Activated CD8-positive, alpha-beta T cell treated with anti-CD3 and anti-CD28 coated beads for 36 hours (primary cell): ENCODE data around the gene LPAR2. TPM values are rescaled to one million over a fixed set of nuclear protein-coding genes. Genes with fewer than 3 reads are reported as not detected.

Source experiments
- ATAC-seq: fragments of 200-7000 bp; cut with Tn5 transposase; one replicate; pipeline ENCODE4 v1.10.0; 2021; ENCODE audit warnings: mild to moderate bottlenecking, moderate library complexity
- CTCF ChIA-PET: fragments of 350-600 bp; sonication (Branson Sonifier 250); formaldehyde crosslinking; loops from one replicate; lab custom pipeline; 2021; ENCODE audit warnings: antibody characterized with exemption; lab: Charles Lee
- POLR2A ChIA-PET: fragments of 350-600 bp; sonication (Branson Sonifier 250); formaldehyde crosslinking; loops from one replicate; lab custom pipeline; 2021; ENCODE audit warnings: antibody characterized with exemption; lab: Charles Lee
- DNase-seq: peaks from one replicate; pipeline ENCODE4 v3.0.0-alpha.2; 2020
- H3K27ac Mint-ChIP-seq: one replicate; pipeline ENCODE4 v1.8.0; 2021; ENCODE audit warnings: mild to moderate bottlenecking, mixed read lengths
- H3K27me3 Mint-ChIP-seq: one replicate; pipeline ENCODE4 v1.8.0; 2021; ENCODE audit warnings: mixed read lengths
- H3K36me3 Mint-ChIP-seq: one replicate; pipeline ENCODE4 v1.8.0; 2021; ENCODE audit warnings: low read depth, mixed read lengths
- H3K4me1 Mint-ChIP-seq: one replicate; pipeline ENCODE4 v1.8.0; 2021; ENCODE audit warnings: low read depth, mixed read lengths
- H3K4me3 Mint-ChIP-seq: one replicate; pipeline ENCODE4 v1.8.0; 2021; ENCODE audit warnings: mild to moderate bottlenecking, moderate library complexity, mixed read lengths
- H3K9me3 Mint-ChIP-seq: one replicate; pipeline ENCODE4 v1.8.0; 2021; ENCODE audit warnings: mixed read lengths
- CTCF ChIP-seq: fragments of 200-600 bp; IDR thresholded peaks from one replicate; pipeline ENCODE4 v1.8.0; 2022; ENCODE audit warnings: antibody characterized with exemption, mild to moderate bottlenecking
- intact Hi-C: fragments of 100-400 bp; cut with micrococcal nuclease; formaldehyde crosslinking; loops from one replicate; pipeline ENCODE4 v1.10.0; 2022
- total RNA-seq, 2 experiments: library from RNA; stranded (reverse); gene quantifications; one replicate each; pipeline ENCODE4 v1.2.3, GENCODE V29; 2021

Gene LPAR2
- total RNA-seq, 2 experiments from 2014 or later, result 26.6 to 28.2 TPM

GRCh38 chr19:19647037-19647835 is 19.2 kb upstream of the LPAR2 start:
- DNase-seq (no peak), ATAC-seq (no peak)
- TF ChIP-seq CTCF, result no peak
- no peaks in the 10 kb centered on the region for H3K9me3 Mint-ChIP-seq
- ChIA-PET POLR2A (interaction anchor here (1.0 kb wide), 1 partner anchor 21 kb away, joined by 3 read pairs; the partner anchor contains the start of gene ZNF101), CTCF (interaction anchor here (1.0 to 2.3 kb wide), 2 partner anchors 93 to 115 kb away, joined by 3 to 5 read pairs; no protein-coding TSS in a partner anchor)
- no peak overlapping the region for H3K4me3 Mint-ChIP-seq
- intact Hi-C loops, result no loop called here
- peaks cover 33% of the 10 kb centered on the region for H3K36me3 Mint-ChIP-seq
- no peaks in the 10 kb centered on the region for H3K27me3 Mint-ChIP-seq
- no peak overlapping the region for H3K27ac Mint-ChIP-seq
- H3K4me1 Mint-ChIP-seq, result peaks cover 2% of the 10 kb centered on the region

GRCh38 chr19:19645233-19645870 is 17.3 kb upstream of the LPAR2 start:
- no peak overlapping the region for H3K4me3 Mint-ChIP-seq
- TF ChIP-seq CTCF, result no peak
- no peak for ATAC-seq
- POLR2A ChIA-PET, result interaction anchor here (0.6 to 1.6 kb wide), 2 partner anchors 110 to 280 kb away, joined by 3 read pairs; no protein-coding TSS in a partner anchor
- H3K27me3 Mint-ChIP-seq, result no peaks in the 10 kb centered on the region
- CTCF ChIA-PET, result interaction anchor here (2.3 to 2.5 kb wide), 2 partner anchors 91 to 113 kb away, joined by 5 to 51 read pairs; no protein-coding TSS in a partner anchor
- DNase-seq, result no peak
- peaks cover 7% of the 10 kb centered on the region for H3K4me1 Mint-ChIP-seq
- intact Hi-C loops, result no loop called here
- no peaks in the 10 kb centered on the region for H3K9me3 Mint-ChIP-seq
- peaks cover 30% of the 10 kb centered on the region for H3K36me3 Mint-ChIP-seq
- no peak overlapping the region for H3K27ac Mint-ChIP-seq

- DNase-seq (no peak), ATAC-seq (no peak)
- Mint-ChIP-seq H3K27ac (peak overlapping the region; percentile 98), H3K36me3 (peaks cover 29% of the 10 kb centered on the region), H3K4me3 (peak overlapping the region; percentile 96), H3K9me3 (no peaks in the 10 kb centered on the region), H3K27me3 (no peaks in the 10 kb centered on the region), H3K4me1 (peaks cover 9% of the 10 kb centered on the region)
- ChIA-PET POLR2A (interaction anchor here (0.6 to 2.7 kb wide), 11 partner anchors 13 to 154 kb away, joined by 3 to 15 read pairs (median 3); partner anchors contain the start of gene ATP13A1), CTCF (interaction anchor here (0.7 to 2.5 kb wide), 26 partner anchors 8 to 325 kb away, joined by 3 to 51 read pairs (median 4); partner anchors contain the start of genes NDUFA13 and TSSK6)
- intact Hi-C loops, result loop anchor here (5.0 kb wide), 1 partner anchor 47 kb away; no protein-coding TSS in a partner anchor
- peak; percentile 20 for TF ChIP-seq CTCF
Measured at GRCh38 chr19:19644054-19644388, 16.0 kb upstream of the LPAR2 start.

GRCh38 chr19:19643158-19644053 is 15.4 kb upstream of the LPAR2 start, which contains the start of gene GMIP:
TSS of gene GMIP (minus strand) at chr19:19643657. CDS start at chr19:19643529, 128 bp downstream.
- Mint-ChIP-seq H3K27ac (peak within 1 kb of the TSS; percentile 98), H3K27me3 (no peaks in the 10 kb centered on the region), H3K9me3 (no peaks in the 10 kb centered on the region), H3K36me3 (peaks cover 30% of the 10 kb centered on the region), H3K4me1 (peaks cover 9% of the 10 kb centered on the region), H3K4me3 (peak within 1 kb of the TSS; percentile 96)
- POLR2A ChIA-PET, result interaction anchor here (0.6 to 2.7 kb wide), 12 partner anchors 12 to 153 kb away, joined by 3 to 15 read pairs (median 3); partner anchors contain the start of genes ATP13A1 and ZNF101
- CTCF ChIA-PET, result interaction anchor here (0.7 to 2.5 kb wide), 27 partner anchors 8 to 326 kb away, joined by 3 to 51 read pairs (median 4); partner anchors contain the start of genes NDUFA13 and TSSK6
- peak; percentile 93 for DNase-seq
- peak; percentile 90 for TF ChIP-seq CTCF
- intact Hi-C loops, result loop anchor here (2.0 to 5.0 kb wide), 2 partner anchors 46 to 111 kb away; no protein-coding TSS in a partner anchor
- peak; percentile 88 for ATAC-seq
